Measurements from ENCODE around the gene EXD3. TPM values are rescaled to one million over a fixed set of nuclear protein-coding genes. Genes with fewer than 3 reads are reported as not detected.

EXD3 gene
- total RNA-seq, 1 experiment from 2014 or later = 15.3 TPM

- Histone ChIP-seq H2BK5ac (ENCODE audit: insufficient read length, low read length) (no peak overlapping the region), H3K27ac (ENCODE audit: insufficient read length, low read depth, low read length) (no peak overlapping the region), H3K18ac (ENCODE audit: insufficient read length, low read depth, low read length) (no peak overlapping the region), H3K79me1 (ENCODE audit: insufficient read depth, low read depth, low read length, poor library complexity, severe bottlenecking) (no peaks in the 10 kb centered on the region), H3K79me2 (ENCODE audit: insufficient read depth, low read length) (no peaks in the 10 kb centered on the region), H2AFZ (ENCODE audit: low read length) (no peak overlapping the region), H3K4ac (ENCODE audit: low read depth, low read length) (no peak overlapping the region), H4K8ac (replicated peaks; ENCODE audit: insufficient read length, low read depth, low read length) (no peak overlapping the region), H3K23ac (ENCODE audit: insufficient read length, low read depth, low read length) (no peak overlapping the region), H3K23me2 (ENCODE audit: insufficient read length, low read depth, low read length, poor library complexity, severe bottlenecking) (no peaks in the 10 kb centered on the region), H3K9me3 (ENCODE audit: control insufficient read depth, low read depth, low read length) (peaks cover 27% of the 10 kb centered on the region), H3K4me1 (ENCODE audit: insufficient read depth, low read length) (no peaks in the 10 kb centered on the region), H2AK5ac (ENCODE audit: insufficient read length, low read length) (no peak overlapping the region), H2BK20ac (ENCODE audit: low read depth, low read length, poor library complexity, severe bottlenecking) (no peak overlapping the region), H4K91ac (ENCODE audit: insufficient read length, low read depth, low read length) (no peak overlapping the region), H2BK12ac (ENCODE audit: insufficient read length, low read depth, low read length) (no peak overlapping the region), H3K27me3 (ENCODE audit: insufficient read depth, low read length) (no peaks in the 10 kb centered on the region), H3K14ac (ENCODE audit: insufficient read depth, low read length) (no peak overlapping the region), H4K20me1 (ENCODE audit: control insufficient read depth, insufficient read depth, insufficient read length) (no peaks in the 10 kb centered on the region), H3K4me2 (ENCODE audit: insufficient read depth, insufficient read length, low read length) (no peak overlapping the region), H2BK120ac (ENCODE audit: low read depth, low read length, poor library complexity, severe bottlenecking) (no peak overlapping the region), H3K9ac (ENCODE audit: extremely low read depth, insufficient read length, low read length) (no peak overlapping the region), H3K56ac (ENCODE audit: insufficient read length, low read depth, low read length) (no peak overlapping the region), H3T11ph (ENCODE audit: low read length) (no peak overlapping the region), H2BK15ac (ENCODE audit: low read depth, low read length) (no peak overlapping the region), H4K5ac (ENCODE audit: insufficient read length, low read depth, low read length) (no peak overlapping the region)
- DNase-seq = no peak
- Mint-ChIP-seq H3K27me3 (ENCODE audit: low read depth) (peaks cover 13% of the 10 kb centered on the region), H3K4me3 (no peak overlapping the region), H3K36me3 (ENCODE audit: insufficient read depth in 1 of 3, low read depth in 3 of 3) (peaks cover 10 to 16% (median 13%) of the 10 kb centered on the region in 3 experiments; a peak in 6 of 7 replicates), H3K9me3 (peaks cover 28 to 71% of the 10 kb centered on the region in 2 experiments), H3K4me1 (no peaks in the 10 kb centered on the region), H3K27ac (no peak overlapping the region)
- no CpG with 5 or more reads among the region's 28 CpGs for WGBS (ENCODE audit: extremely low coverage, insufficient read length, low lambda C conversion rate)
- no peak for TF ChIP-seq CTCF (conservative IDR thresholded peaks at IDR 0.05)
Observed at GRCh38 chr9:137354153-137354844, 68.7 kb downstream of the EXD3 start.
